HepG2 (cell line): Measurements from ENCODE around the gene CYP2W1. TPM values are rescaled to one million over a fixed set of nuclear protein-coding genes. Genes with fewer than 3 reads are reported as not detected.

Source experiments
- AKAP8 ChIP-seq: sonication (generic); formaldehyde crosslinking; IDR thresholded peaks from 2 replicates; pipeline ENCODE4 v1.5.1; 2020; ENCODE audit warnings: mild to moderate bottlenecking, missing genetic modification reagents
- DNMT3B ChIP-seq: conservative IDR thresholded peaks from 2 replicates; pipeline ENCODE4 v1.6.1; 2016; ENCODE audit warnings: missing biosample characterization, control low read depth
- KLF6 ChIP-seq: IDR thresholded peaks from 2 replicates; pipeline ENCODE4 v1.8.0; 2016; ENCODE audit warnings: missing biosample characterization, missing genetic modification reagents
- MEF2D ChIP-seq: sonication (generic); formaldehyde crosslinking; IDR thresholded peaks from 2 replicates; pipeline ENCODE4 v1.5.1; 2020; ENCODE audit warnings: mild to moderate bottlenecking, missing genetic modification reagents
- TMF1 ChIP-seq: sonication (generic); formaldehyde crosslinking; IDR thresholded peaks from 2 replicates; pipeline ENCODE4 v1.8.1; 2022; ENCODE audit warnings: low read depth, missing genetic modification reagents
- YEATS4 ChIP-seq: sonication (generic); formaldehyde crosslinking; IDR thresholded peaks from 2 replicates; pipeline ENCODE4 v1.4.0; 2020; ENCODE audit warnings: missing genetic modification reagents, borderline replicate concordance
- ZNF589 ChIP-seq: sonication (generic); formaldehyde crosslinking; conservative IDR thresholded peaks from 2 replicates; pipeline ENCODE4 v1.8.0; 2022; ENCODE audit warnings: mild to moderate bottlenecking, moderate library complexity, missing genetic modification reagents
- ZNF629 ChIP-seq: sonication (generic); formaldehyde crosslinking; conservative IDR thresholded peaks from 2 replicates; pipeline ENCODE4 v1.5.0; 2020; ENCODE audit warnings: missing genetic modification reagents
- ZNF747 ChIP-seq: sonication (generic); formaldehyde crosslinking; IDR thresholded peaks from 2 replicates; pipeline ENCODE4 v1.8.1; 2023; ENCODE audit warnings: missing genetic modification reagents, mild to moderate bottlenecking, borderline replicate concordance
- ZNF777 ChIP-seq: sonication (generic); formaldehyde crosslinking; IDR thresholded peaks from 2 replicates; pipeline ENCODE4 v1.4.0; 2020; ENCODE audit warnings: missing genetic modification reagents
- ZSCAN30 ChIP-seq: sonication (generic); formaldehyde crosslinking; IDR thresholded peaks from 2 replicates; pipeline ENCODE4 v1.5.0; 2020; ENCODE audit warnings: mild to moderate bottlenecking, missing genetic modification reagents
- polyA plus RNA-seq, 8 experiments: library from polyadenylated mRNA; depleted of rRNA in 3 of 8; stranded (reverse) in 7 of 8; unstranded in 1 of 8; fragments of >200 nt; fragmentation: Illumina TruSeq in 4 of 8; extraction: Trizol in 4 of 8; gene quantifications; 2 replicates each; pipeline versions ENCODE4 v1.2.1 to v1.2.3, GENCODE V29; 2011 to 2016; ENCODE audit warnings: low read depth in 4 of 8, missing spikeins in 1 of 8, mixed read lengths in 1 of 8; ENCODE audit not compliant: insufficient read depth in 1 of 8
- total RNA-seq, 5 experiments: library from RNA; depleted of rRNA; stranded (reverse); fragments of >200 nt; fragmentation: Illumina TruSeq; extraction: Trizol; gene quantifications; 2 replicates each; pipeline ENCODE4 v1.2.3, GENCODE V29; 2016; ENCODE audit warnings: low read depth in 1 of 5
- TF ChIP-seq, protein P1 (sequence below): sonication (generic); formaldehyde crosslinking; IDR thresholded peaks from 2 replicates; pipeline ENCODE4 v1.5.0; 2020; ENCODE audit warnings: mild to moderate bottlenecking, missing genetic modification reagents, borderline replicate concordance
- TF ChIP-seq, protein P2 (sequence below): IDR thresholded peaks from 2 replicates; pipeline ENCODE4 v1.6.1; 2016; ENCODE audit warnings: control low read depth
- TF ChIP-seq, protein P3 (sequence below): sonication (generic); formaldehyde crosslinking; IDR thresholded peaks from 2 replicates; pipeline ENCODE4 v1.4.0; 2020; ENCODE audit warnings: mild to moderate bottlenecking, missing genetic modification reagents

Gene CYP2W1
- total and polyA plus RNA-seq, 2 of the 13 experiments (the other 11 are each of a cell fraction or from before 2014, with no cell fraction given): 19.5 to 31.7 TPM

DNA sequence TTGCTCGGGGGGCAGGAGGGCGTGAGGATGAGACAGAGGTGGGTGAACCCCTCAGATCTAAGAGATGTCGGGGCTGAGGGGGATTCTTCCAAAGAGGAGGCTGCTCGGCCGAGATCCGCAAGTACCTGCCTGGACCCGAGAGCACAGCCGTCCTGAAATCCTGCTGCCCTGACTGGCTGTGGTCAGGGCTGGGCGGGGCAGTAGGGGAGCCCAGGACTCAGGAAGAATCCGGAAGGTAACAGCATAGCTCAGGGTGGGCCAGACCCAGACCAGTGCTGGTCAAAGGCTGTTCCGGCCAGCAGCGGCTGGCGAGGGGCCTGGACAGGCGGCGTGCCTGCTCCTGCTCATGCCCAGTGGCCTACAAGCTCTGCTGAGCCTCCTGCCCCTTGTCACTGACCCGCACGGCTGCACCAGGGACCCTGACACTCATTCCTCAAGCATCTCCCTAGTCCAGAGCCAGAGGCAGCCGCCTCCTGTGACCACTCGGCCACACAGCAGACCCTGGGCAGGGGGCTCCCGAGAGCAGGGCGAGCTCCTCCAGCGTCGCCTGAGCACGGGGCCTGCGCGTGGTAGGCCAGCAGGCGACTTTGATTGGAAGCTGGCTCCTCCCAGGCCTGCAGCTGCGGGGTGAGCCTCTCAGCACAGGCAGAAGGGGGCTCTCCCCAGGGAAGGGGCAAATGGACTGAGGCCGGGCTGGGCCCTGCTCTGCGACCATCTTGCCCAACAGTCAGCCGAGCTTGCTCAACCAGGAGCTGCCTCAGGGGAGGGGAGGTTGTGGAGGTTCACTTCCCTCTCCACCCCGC, 25.4 kb upstream of the CYP2W1 start (continued):
- TF ChIP-seq, protein P1, sequence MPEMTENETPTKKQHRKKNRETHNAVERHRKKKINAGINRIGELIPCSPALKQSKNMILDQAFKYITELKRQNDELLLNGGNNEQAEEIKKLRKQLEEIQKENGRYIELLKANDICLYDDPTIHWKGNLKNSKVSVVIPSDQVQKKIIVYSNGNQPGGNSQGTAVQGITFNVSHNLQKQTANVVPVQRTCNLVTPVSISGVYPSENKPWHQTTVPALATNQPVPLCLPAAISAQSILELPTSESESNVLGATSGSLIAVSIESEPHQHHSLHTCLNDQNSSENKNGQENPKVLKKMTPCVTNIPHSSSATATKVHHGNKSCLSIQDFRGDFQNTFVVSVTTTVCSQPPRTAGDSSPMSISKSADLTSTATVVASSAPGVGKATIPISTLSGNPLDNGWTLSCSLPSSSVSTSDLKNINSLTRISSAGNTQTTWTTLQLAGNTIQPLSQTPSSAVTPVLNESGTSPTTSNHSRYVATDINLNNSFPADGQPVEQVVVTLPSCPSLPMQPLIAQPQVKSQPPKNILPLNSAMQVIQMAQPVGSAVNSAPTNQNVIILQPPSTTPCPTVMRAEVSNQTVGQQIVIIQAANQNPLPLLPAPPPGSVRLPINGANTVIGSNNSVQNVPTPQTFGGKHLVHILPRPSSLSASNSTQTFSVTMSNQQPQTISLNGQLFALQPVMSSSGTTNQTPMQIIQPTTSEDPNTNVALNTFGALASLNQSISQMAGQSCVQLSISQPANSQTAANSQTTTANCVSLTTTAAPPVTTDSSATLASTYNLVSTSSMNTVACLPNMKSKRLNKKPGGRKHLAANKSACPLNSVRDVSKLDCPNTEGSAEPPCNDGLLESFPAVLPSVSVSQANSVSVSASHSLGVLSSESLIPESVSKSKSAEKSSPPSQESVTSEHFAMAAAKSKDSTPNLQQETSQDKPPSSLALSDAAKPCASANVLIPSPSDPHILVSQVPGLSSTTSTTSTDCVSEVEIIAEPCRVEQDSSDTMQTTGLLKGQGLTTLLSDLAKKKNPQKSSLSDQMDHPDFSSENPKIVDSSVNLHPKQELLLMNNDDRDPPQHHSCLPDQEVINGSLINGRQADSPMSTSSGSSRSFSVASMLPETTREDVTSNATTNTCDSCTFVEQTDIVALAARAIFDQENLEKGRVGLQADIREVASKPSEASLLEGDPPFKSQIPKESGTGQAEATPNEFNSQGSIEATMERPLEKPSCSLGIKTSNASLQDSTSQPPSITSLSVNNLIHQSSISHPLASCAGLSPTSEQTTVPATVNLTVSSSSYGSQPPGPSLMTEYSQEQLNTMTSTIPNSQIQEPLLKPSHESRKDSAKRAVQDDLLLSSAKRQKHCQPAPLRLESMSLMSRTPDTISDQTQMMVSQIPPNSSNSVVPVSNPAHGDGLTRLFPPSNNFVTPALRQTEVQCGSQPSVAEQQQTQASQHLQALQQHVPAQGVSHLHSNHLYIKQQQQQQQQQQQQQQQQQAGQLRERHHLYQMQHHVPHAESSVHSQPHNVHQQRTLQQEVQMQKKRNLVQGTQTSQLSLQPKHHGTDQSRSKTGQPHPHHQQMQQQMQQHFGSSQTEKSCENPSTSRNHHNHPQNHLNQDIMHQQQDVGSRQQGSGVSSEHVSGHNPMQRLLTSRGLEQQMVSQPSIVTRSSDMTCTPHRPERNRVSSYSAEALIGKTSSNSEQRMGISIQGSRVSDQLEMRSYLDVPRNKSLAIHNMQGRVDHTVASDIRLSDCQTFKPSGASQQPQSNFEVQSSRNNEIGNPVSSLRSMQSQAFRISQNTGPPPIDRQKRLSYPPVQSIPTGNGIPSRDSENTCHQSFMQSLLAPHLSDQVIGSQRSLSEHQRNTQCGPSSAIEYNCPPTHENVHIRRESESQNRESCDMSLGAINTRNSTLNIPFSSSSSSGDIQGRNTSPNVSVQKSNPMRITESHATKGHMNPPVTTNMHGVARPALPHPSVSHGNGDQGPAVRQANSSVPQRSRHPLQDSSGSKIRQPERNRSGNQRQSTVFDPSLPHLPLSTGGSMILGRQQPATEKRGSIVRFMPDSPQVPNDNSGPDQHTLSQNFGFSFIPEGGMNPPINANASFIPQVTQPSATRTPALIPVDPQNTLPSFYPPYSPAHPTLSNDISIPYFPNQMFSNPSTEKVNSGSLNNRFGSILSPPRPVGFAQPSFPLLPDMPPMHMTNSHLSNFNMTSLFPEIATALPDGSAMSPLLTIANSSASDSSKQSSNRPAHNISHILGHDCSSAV (CRISPR knock-in tag): peak; percentile 92; the same call in 1 of the 2 replicates
- TF ChIP-seq ZNF629 (CRISPR knock-in tag): peak; percentile 34; the same call in 1 of the 2 replicates
- TF ChIP-seq, protein P2, sequence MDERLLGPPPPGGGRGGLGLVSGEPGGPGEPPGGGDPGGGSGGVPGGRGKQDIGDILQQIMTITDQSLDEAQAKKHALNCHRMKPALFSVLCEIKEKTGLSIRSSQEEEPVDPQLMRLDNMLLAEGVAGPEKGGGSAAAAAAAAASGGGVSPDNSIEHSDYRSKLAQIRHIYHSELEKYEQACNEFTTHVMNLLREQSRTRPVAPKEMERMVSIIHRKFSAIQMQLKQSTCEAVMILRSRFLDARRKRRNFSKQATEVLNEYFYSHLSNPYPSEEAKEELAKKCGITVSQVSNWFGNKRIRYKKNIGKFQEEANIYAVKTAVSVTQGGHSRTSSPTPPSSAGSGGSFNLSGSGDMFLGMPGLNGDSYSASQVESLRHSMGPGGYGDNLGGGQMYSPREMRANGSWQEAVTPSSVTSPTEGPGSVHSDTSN (CRISPR knock-in tag): no peak
- TF ChIP-seq, protein P3, sequence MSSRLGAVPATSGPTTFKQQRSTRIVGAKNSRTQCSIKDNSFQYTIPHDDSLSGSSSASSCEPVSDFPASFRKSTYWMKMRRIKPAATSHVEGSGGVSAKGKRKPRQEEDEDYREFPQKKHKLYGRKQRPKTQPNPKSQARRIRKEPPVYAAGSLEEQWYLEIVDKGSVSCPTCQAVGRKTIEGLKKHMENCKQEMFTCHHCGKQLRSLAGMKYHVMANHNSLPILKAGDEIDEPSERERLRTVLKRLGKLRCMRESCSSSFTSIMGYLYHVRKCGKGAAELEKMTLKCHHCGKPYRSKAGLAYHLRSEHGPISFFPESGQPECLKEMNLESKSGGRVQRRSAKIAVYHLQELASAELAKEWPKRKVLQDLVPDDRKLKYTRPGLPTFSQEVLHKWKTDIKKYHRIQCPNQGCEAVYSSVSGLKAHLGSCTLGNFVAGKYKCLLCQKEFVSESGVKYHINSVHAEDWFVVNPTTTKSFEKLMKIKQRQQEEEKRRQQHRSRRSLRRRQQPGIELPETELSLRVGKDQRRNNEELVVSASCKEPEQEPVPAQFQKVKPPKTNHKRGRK (CRISPR knock-in tag): 0 out of 2 replicates have a peak, but pooled peaks have one; percentile 50
- peak; percentile 87; the same call in 1 of the 2 replicates for TF ChIP-seq ZNF747 (CRISPR knock-in tag)
- TF ChIP-seq ZSCAN30 (CRISPR knock-in tag): no peak
- peak; percentile 42 for TF ChIP-seq ZNF777 (CRISPR knock-in tag)
- TF ChIP-seq YEATS4 (CRISPR knock-in tag): peak; percentile 91; the same call in 1 of the 2 replicates
- 0 out of 2 replicates have a peak, but pooled peaks have one; percentile 48 for TF ChIP-seq DNMT3B (CRISPR knock-in tag)
- no peak for TF ChIP-seq AKAP8 (CRISPR knock-in tag)
- peak; percentile 95; the same call in 1 of the 2 replicates for TF ChIP-seq KLF6
- TF ChIP-seq TMF1: peak; percentile 79; the same call in 1 of the 2 replicates
- peak; percentile 81; the same call in 1 of the 2 replicates for TF ChIP-seq MEF2D
- TF ChIP-seq ZNF589 (CRISPR knock-in tag): 0 out of 2 replicates have a peak, but pooled peaks have one; percentile 41
